ENCODE measurements around the gene FOSL2.

The FOSL2 gene

DNA sequence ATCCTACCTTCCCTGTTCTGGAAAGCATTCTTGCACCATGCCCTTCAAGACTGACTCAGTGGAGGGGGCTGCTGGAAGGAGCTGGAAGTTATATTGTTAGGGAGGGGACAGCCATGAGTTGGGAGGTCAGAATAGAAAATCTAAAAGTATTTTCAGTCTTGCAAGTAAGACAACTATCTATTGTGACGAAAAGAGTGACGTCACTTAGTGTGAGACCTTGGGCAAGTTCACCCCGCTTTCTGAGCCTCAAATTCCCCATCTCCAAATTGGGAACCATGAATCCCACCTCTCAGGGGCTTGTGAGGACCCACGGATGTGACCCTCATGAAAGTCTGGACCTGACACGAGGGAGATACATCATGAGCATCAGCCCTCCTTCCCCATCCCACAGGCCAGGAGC lies 46.5 kb downstream of the FOSL2 start:
- no peaks in the 10 kb centered on the region for H3K4me1 ChIP-seq (ENCODE audit: insufficient read depth, low read length)
- H3K4me2 ChIP-seq (ENCODE audit: insufficient read depth, low read length) = no peak overlapping the region
- no peak for ATAC-seq (ENCODE audit: insufficient read depth, low read depth)
- H3K9ac ChIP-seq (ENCODE audit: low read depth, low read length) = no peak overlapping the region
- H4K20me1 ChIP-seq (ENCODE audit: insufficient read depth, low read length) = no peaks in the 10 kb centered on the region
- TF ChIP-seq EZH2 (IDR thresholded peaks at IDR 0.05; ENCODE audit: borderline replicate concordance, low read depth, low read length, severe bottlenecking) (no peak), CTCF (IDR thresholded peaks at IDR 0.05; ENCODE audit: borderline replicate concordance, extremely low read depth, low read length, poor library complexity, severe bottlenecking) (no peak)
- H2AFZ ChIP-seq (ENCODE audit: low read depth, low read length) = no peak overlapping the region
- no peak overlapping the region for H3K27ac ChIP-seq (ENCODE audit: low read length)
- H3K9me3 ChIP-seq (ENCODE audit: insufficient read depth, low read length, severe bottlenecking) = no peaks in the 10 kb centered on the region
- no peaks in the 10 kb centered on the region for H3K79me2 ChIP-seq (ENCODE audit: insufficient read depth, low read length)
- H3K27me3 ChIP-seq (ENCODE audit: insufficient read depth, low read length, poor library complexity) = no peaks in the 10 kb centered on the region
- H3K4me3 ChIP-seq (ENCODE audit: low read depth in 1 of 2, low read length in 2 of 2) = no peak overlapping the region
- no peak for DNase-seq
- H3K36me3 ChIP-seq (ENCODE audit: insufficient read depth, low read length) = no peaks in the 10 kb centered on the region

DNA sequence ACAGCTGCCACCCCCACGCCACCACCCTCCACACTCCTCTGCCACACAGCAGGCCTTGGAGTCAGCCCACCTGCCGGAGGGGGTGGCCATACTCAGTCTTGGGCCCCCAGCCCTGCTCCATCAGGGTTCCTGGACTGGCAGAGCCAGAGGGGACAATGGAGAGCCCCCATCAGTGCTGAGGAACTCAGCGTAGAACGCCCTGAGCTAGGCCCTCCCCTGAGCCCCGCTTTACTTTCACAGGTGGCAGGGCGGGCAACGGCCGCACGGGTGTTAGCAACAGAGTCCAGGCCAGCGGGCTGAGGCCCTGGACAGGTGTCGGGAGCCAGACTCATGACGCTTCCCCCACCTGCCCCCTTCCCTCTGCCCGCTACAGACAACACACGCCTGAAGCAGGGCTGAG lies 47.1 kb downstream of the FOSL2 start:
- Histone ChIP-seq H3K4me1 (ENCODE audit: insufficient read depth, low read length) (no peaks in the 10 kb centered on the region), H3K27ac (ENCODE audit: low read length) (no peak overlapping the region), H3K36me3 (ENCODE audit: insufficient read depth, low read length) (no peaks in the 10 kb centered on the region), H3K27me3 (ENCODE audit: insufficient read depth, low read length, poor library complexity) (no peaks in the 10 kb centered on the region), H4K20me1 (ENCODE audit: insufficient read depth, low read length) (no peaks in the 10 kb centered on the region), H3K79me2 (ENCODE audit: insufficient read depth, low read length) (no peaks in the 10 kb centered on the region), H3K9ac (ENCODE audit: low read depth, low read length) (no peak overlapping the region), H3K4me3 (ENCODE audit: low read depth in 1 of 2, low read length in 2 of 2) (no peak overlapping the region), H3K4me2 (ENCODE audit: insufficient read depth, low read length) (no peak overlapping the region), H2AFZ (ENCODE audit: low read depth, low read length) (no peak overlapping the region), H3K9me3 (ENCODE audit: insufficient read depth, low read length, severe bottlenecking) (no peaks in the 10 kb centered on the region)
- ATAC-seq (ENCODE audit: insufficient read depth, low read depth) = no peak
- DNase-seq = no peak
- TF ChIP-seq CTCF (IDR thresholded peaks at IDR 0.05; ENCODE audit: borderline replicate concordance, extremely low read depth, low read length, poor library complexity, severe bottlenecking) (no peak), EZH2 (IDR thresholded peaks at IDR 0.05; ENCODE audit: borderline replicate concordance, low read depth, low read length, severe bottlenecking) (no peak)

GRCh38 chr2:28442328-28442727 lies 49.7 kb downstream of the FOSL2 start:
- no peaks in the 10 kb centered on the region for H3K36me3 ChIP-seq (ENCODE audit: insufficient read depth, low read length)
- no peak overlapping the region for H3K4me2 ChIP-seq (ENCODE audit: insufficient read depth, low read length)
- no peak for ATAC-seq (ENCODE audit: insufficient read depth, low read depth)
- no peak overlapping the region for H3K4me3 ChIP-seq (ENCODE audit: low read depth in 1 of 2, low read length in 2 of 2)
- no peaks in the 10 kb centered on the region for H3K4me1 ChIP-seq (ENCODE audit: insufficient read depth, low read length)
- H3K79me2 ChIP-seq (ENCODE audit: insufficient read depth, low read length) = no peaks in the 10 kb centered on the region
- no peak overlapping the region for H3K9ac ChIP-seq (ENCODE audit: low read depth, low read length)
- DNase-seq = no peak
- no peaks in the 10 kb centered on the region for H3K27me3 ChIP-seq (ENCODE audit: insufficient read depth, low read length, poor library complexity)
- no peak overlapping the region for H2AFZ ChIP-seq (ENCODE audit: low read depth, low read length)
- TF ChIP-seq EZH2 (IDR thresholded peaks at IDR 0.05; ENCODE audit: borderline replicate concordance, low read depth, low read length, severe bottlenecking) = no peak
- no peak for TF ChIP-seq CTCF (IDR thresholded peaks at IDR 0.05; ENCODE audit: borderline replicate concordance, extremely low read depth, low read length, poor library complexity, severe bottlenecking)
- no peaks in the 10 kb centered on the region for H3K9me3 ChIP-seq (ENCODE audit: insufficient read depth, low read length, severe bottlenecking)
- no peaks in the 10 kb centered on the region for H4K20me1 ChIP-seq (ENCODE audit: insufficient read depth, low read length)
- no peak overlapping the region for H3K27ac ChIP-seq (ENCODE audit: low read length)

DNA sequence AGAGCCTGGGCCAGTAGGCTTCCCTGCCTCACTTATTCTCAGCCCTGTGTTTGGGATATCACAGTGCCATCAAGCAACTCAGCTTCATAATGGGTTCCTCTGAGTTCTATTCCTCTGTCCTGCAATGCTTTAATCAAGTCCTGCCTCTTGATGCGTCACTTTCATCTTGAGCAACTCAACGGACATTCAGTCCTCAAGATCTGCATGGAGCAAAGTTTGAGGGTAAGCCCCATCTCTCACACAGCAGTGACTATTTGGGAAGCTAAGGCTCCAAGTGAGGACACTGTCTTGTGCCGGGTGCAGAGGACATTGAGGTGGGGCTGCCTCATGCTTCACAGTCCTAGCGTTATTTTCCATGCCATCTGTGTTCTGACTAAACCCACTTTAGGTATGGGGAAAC lies 52.3 kb downstream of the FOSL2 start:
- no peak overlapping the region for H3K4me2 ChIP-seq (ENCODE audit: insufficient read depth, low read length)
- no peaks in the 10 kb centered on the region for H3K9me3 ChIP-seq (ENCODE audit: insufficient read depth, low read length, severe bottlenecking)
- no peak overlapping the region for H3K27ac ChIP-seq (ENCODE audit: low read length)
- no peak overlapping the region for H3K4me3 ChIP-seq (ENCODE audit: low read depth in 1 of 2, low read length in 2 of 2)
- H3K27me3 ChIP-seq (ENCODE audit: insufficient read depth, low read length, poor library complexity) = no peaks in the 10 kb centered on the region
- no peaks in the 10 kb centered on the region for H4K20me1 ChIP-seq (ENCODE audit: insufficient read depth, low read length)
- DNase-seq (no peak), ATAC-seq (ENCODE audit: insufficient read depth, low read depth) (no peak)
- no peaks in the 10 kb centered on the region for H3K79me2 ChIP-seq (ENCODE audit: insufficient read depth, low read length)
- TF ChIP-seq CTCF (IDR thresholded peaks at IDR 0.05; ENCODE audit: borderline replicate concordance, extremely low read depth, low read length, poor library complexity, severe bottlenecking) = no peak
- no peak for TF ChIP-seq EZH2 (IDR thresholded peaks at IDR 0.05; ENCODE audit: borderline replicate concordance, low read depth, low read length, severe bottlenecking)
- H2AFZ ChIP-seq (ENCODE audit: low read depth, low read length) = no peak overlapping the region
- H3K9ac ChIP-seq (ENCODE audit: low read depth, low read length) = no peak overlapping the region
- no peaks in the 10 kb centered on the region for H3K36me3 ChIP-seq (ENCODE audit: insufficient read depth, low read length)
- no peaks in the 10 kb centered on the region for H3K4me1 ChIP-seq (ENCODE audit: insufficient read depth, low read length)
